Spleen (tissue), 7 donors: ENCODE data around the gene DIMT1.

Source experiments
- POLR2AphosphoS5 ChIP-seq, 3 donors: sonication (generic); formaldehyde crosslinking; IDR thresholded peaks; one replicate each; pipeline ENCODE4 v1.5.1; 2017; ENCODE audit warnings: antibody characterized with exemption in 3 of 3
- TF ChIP-seq, protein P1 (sequence below), 11 experiments: fragments of 200-600 bp in 7 of 11; fragments of 450-650 bp in 4 of 11; sonication (generic) in 4 of 11; IDR thresholded peaks in 8 of 11; conservative IDR thresholded peaks in 3 of 11; 1 replicate in 7 of 11; 2 replicates in 4 of 11; pipeline versions ENCODE4 v1.4.0 to v1.8.0; 2016 to 2021; ENCODE audit warnings: antibody characterized with exemption in 11 of 11, inconsistent platforms in 4 of 11, mild to moderate bottlenecking in 1 of 11
- donor health status: DM: no; HTN: no; CAD: no; lungs with moderate emphysema.
- donor health status: DM: no; HTN: no; CAD: no.
- donor health status: DM: no; HTN: no; CAD: no.

DNA sequence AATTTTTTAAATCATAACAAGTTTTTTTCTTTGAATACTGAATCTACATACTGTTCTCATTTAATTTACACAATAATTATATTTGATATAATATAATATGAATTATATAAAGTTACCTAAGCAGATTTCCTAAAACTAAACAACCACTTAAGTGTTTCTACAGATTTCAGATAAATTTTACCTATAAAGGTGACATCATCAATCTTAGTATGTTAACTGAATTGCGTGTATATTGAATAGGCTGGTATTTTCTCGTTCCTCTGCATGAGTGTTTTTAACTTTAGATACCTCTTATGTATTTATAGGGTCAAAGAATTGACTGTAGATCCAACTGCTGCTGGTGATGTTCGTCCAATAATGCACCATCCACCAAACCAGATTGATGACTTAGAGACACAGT is 30.3 kb downstream of the DIMT1 start:
- TF ChIP-seq, protein P1, sequence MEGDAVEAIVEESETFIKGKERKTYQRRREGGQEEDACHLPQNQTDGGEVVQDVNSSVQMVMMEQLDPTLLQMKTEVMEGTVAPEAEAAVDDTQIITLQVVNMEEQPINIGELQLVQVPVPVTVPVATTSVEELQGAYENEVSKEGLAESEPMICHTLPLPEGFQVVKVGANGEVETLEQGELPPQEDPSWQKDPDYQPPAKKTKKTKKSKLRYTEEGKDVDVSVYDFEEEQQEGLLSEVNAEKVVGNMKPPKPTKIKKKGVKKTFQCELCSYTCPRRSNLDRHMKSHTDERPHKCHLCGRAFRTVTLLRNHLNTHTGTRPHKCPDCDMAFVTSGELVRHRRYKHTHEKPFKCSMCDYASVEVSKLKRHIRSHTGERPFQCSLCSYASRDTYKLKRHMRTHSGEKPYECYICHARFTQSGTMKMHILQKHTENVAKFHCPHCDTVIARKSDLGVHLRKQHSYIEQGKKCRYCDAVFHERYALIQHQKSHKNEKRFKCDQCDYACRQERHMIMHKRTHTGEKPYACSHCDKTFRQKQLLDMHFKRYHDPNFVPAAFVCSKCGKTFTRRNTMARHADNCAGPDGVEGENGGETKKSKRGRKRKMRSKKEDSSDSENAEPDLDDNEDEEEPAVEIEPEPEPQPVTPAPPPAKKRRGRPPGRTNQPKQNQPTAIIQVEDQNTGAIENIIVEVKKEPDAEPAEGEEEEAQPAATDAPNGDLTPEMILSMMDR (IDR thresholded peaks at IDR 0.05 in 8 of 11, conservative IDR thresholded peaks at IDR 0.05 in 3 of 11): no peak
- TF ChIP-seq POLR2AphosphoS5 (IDR thresholded peaks at IDR 0.05): no peak
